KMS-11 (cell line): ENCODE results near the gene STK32C.

Experiments
- H2AFZ ChIP-seq: fragments of 200-600 bp; sonication (generic); 2 replicates; pipeline ENCODE4 v1.6.1; 2016; ENCODE audit warnings: antibody characterized with exemption, mixed run types, low read depth
- H3K27ac ChIP-seq: fragments of 200-600 bp; sonication (generic); 2 replicates; pipeline ENCODE4 v1.6.1; 2016; ENCODE audit warnings: mild to moderate bottlenecking, mixed run types
- H3K27me3 ChIP-seq: fragments of 200-600 bp; sonication (generic); 2 replicates; pipeline ENCODE4 v1.6.1; 2017; ENCODE audit warnings: mild to moderate bottlenecking, low read depth, mixed run types, moderate library complexity; ENCODE audit not compliant: insufficient read depth
- H3K36me3 ChIP-seq: fragments of 200-600 bp; sonication (generic); 2 replicates; pipeline ENCODE4 v1.6.1; 2017; ENCODE audit warnings: mild to moderate bottlenecking, mixed run types; ENCODE audit not compliant: insufficient read depth
- H3K4me1 ChIP-seq: fragments of 200-600 bp; sonication (generic); 2 replicates; pipeline ENCODE4 v1.6.1; 2016; ENCODE audit warnings: mild to moderate bottlenecking, low read depth, mixed run types; ENCODE audit not compliant: poor library complexity, severe bottlenecking
- H3K4me2 ChIP-seq: fragments of 200-600 bp; sonication (generic); 2 replicates; pipeline ENCODE4 v1.7.0; 2016; ENCODE audit warnings: mild to moderate bottlenecking, mixed run types
- H3K4me3 ChIP-seq: fragments of 200-600 bp; sonication (generic); IDR thresholded peaks from 2 replicates; pipeline ENCODE4 v1.6.1; 2017; ENCODE audit warnings: low read depth, low read length, mixed read lengths; ENCODE audit not compliant: insufficient read depth
- H3K79me2 ChIP-seq: fragments of 200-600 bp; sonication (generic); 2 replicates; pipeline ENCODE4 v1.6.1; 2016; ENCODE audit warnings: low read depth, mixed run types; ENCODE audit not compliant: insufficient read depth
- H3K9ac ChIP-seq: fragments of 200-600 bp; sonication (generic); 2 replicates; pipeline ENCODE4 v1.6.1; 2016; ENCODE audit warnings: mild to moderate bottlenecking, mixed run types
- H4K20me1 ChIP-seq: fragments of 200-600 bp; sonication (generic); 2 replicates; pipeline ENCODE4 v1.6.1; 2016; ENCODE audit warnings: mild to moderate bottlenecking, mixed run types; ENCODE audit not compliant: insufficient read depth
- CTCF ChIP-seq: fragments of 200-600 bp; sonication (generic); conservative IDR thresholded peaks from 2 replicates; pipeline ENCODE4 v1.6.1; 2017; ENCODE audit warnings: low read depth, mild to moderate bottlenecking, antibody characterized with exemption, low read length, moderate library complexity, mixed read lengths

STK32C gene

GRCh38 chr10:132208462-132209050, 99.2 kb downstream of the STK32C start:
- no peaks in the 10 kb centered on the region for H4K20me1 ChIP-seq
- no peak overlapping the region for H3K9ac ChIP-seq
- no peak for TF ChIP-seq CTCF
- no peaks in the 10 kb centered on the region for H3K4me1 ChIP-seq
- no peak overlapping the region for H3K4me2 ChIP-seq
- no peak overlapping the region for H3K4me3 ChIP-seq
- no peak overlapping the region for H2AFZ ChIP-seq
- H3K79me2 ChIP-seq, result no peaks in the 10 kb centered on the region
- H3K27me3 ChIP-seq, result peaks cover 16% of the 10 kb centered on the region; the same call in 1 of the 2 replicates
- no peak overlapping the region for H3K27ac ChIP-seq
- H3K36me3 ChIP-seq, result no peaks in the 10 kb centered on the region

DNA sequence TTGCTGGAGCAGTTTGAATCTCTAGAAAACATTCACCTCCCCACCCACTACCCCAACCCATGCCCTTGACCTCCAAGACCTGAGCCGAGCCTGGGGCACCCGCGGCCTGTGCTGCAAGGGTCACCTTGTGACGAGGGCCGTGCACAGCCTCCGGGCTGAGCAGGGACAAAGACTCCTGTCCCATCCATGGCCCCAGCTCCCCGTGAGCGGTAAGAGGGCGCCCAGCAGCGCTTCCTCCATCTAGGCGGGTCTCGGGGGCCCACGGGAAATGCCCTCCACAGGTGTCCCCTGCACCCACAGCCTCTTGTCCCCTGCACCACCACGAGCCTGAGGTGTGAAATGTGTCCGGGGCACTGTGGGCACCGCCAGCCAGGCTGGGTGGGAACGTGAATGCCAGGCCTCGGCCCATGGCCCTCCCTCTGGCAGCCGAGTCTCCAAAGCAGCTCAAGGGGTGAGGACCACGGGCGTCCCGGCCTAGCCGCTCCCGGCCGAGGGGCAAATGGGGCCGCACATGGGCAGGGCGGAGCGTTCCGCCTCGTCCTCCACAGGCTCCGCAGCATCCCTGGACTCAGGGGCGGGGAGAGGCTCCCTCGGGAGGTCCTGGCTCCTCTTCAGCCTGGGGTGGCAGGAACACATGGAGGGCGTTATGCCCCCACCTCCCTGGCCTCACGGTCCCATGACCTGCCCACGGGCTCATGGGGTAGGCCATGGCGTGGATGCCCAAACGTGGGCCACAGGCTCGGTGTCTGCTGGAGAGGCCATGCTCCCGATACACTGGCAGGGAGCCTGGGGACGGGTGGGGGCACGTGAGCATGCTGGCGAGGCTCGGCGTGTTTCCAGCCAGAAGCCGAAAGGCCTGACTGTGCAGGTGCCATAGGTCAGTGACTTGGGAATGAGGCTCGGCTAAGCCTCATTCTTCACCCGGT, 100.0 kb downstream of the STK32C start:
- H3K4me1 ChIP-seq, result no peaks in the 10 kb centered on the region
- TF ChIP-seq CTCF, result no peak
- H3K36me3 ChIP-seq, result no peaks in the 10 kb centered on the region
- no peak overlapping the region for H3K9ac ChIP-seq
- H3K4me2 ChIP-seq, result no peak overlapping the region
- no peak overlapping the region for H3K27ac ChIP-seq
- H3K27me3 ChIP-seq, result peaks cover 13% of the 10 kb centered on the region; the same call in 1 of the 2 replicates
- no peaks in the 10 kb centered on the region for H3K79me2 ChIP-seq
- H4K20me1 ChIP-seq, result no peaks in the 10 kb centered on the region
- H3K4me3 ChIP-seq, result no peak overlapping the region
- no peak overlapping the region for H2AFZ ChIP-seq

GRCh38 chr10:132206806-132207535, 100.8 kb downstream of the STK32C start:
- no peaks in the 10 kb centered on the region for H3K79me2 ChIP-seq
- no peaks in the 10 kb centered on the region for H4K20me1 ChIP-seq
- no peak overlapping the region for H3K4me3 ChIP-seq
- no peak overlapping the region for H2AFZ ChIP-seq
- H3K27ac ChIP-seq, result no peak overlapping the region
- peaks cover 9% of the 10 kb centered on the region; the same call in 1 of the 2 replicates for H3K27me3 ChIP-seq
- H3K4me1 ChIP-seq, result no peaks in the 10 kb centered on the region
- TF ChIP-seq CTCF, result no peak
- H3K36me3 ChIP-seq, result no peaks in the 10 kb centered on the region
- H3K4me2 ChIP-seq, result no peak overlapping the region
- no peak overlapping the region for H3K9ac ChIP-seq

- Histone ChIP-seq H3K9ac (no peak overlapping the region), H3K4me2 (no peak overlapping the region), H3K36me3 (no peaks in the 10 kb centered on the region), H3K79me2 (no peaks in the 10 kb centered on the region), H4K20me1 (no peaks in the 10 kb centered on the region), H3K4me3 (no peak overlapping the region), H3K27ac (no peak overlapping the region), H3K27me3 (peaks cover 9% of the 10 kb centered on the region; the same call in 1 of the 2 replicates), H2AFZ (no peak overlapping the region), H3K4me1 (no peaks in the 10 kb centered on the region)
- TF ChIP-seq CTCF, result no peak
Measured at GRCh38 chr10:132206377-132206745, 101.4 kb downstream of the STK32C start.
